ENCODE results near the gene AOX1. TPM values are rescaled to one million over a fixed set of nuclear protein-coding genes. Genes with fewer than 3 reads are reported as not detected.
A peak's percentile ranks its signal among the peaks of the same experiment; 100 is the strongest.

Gene AOX1
- total and polyA plus RNA-seq, 2 donors (not counting 1 experiment from before 2014, with no cell fraction given), result 0.18 TPM; not detected in 1

- H2AFZ ChIP-seq (ENCODE audit: insufficient read depth, low read depth, low read length, poor library complexity, severe bottlenecking), result peak overlapping the region; percentile 30
- no peaks in the 10 kb centered on the region for H4K20me1 ChIP-seq (ENCODE audit: control insufficient read depth, insufficient read depth, low read length, poor library complexity, severe bottlenecking)
- H3K4me3 ChIP-seq (ENCODE audit: control extremely low read depth in 1 of 5, extremely low read depth in 1 of 5, insufficient read depth in 1 of 5, low read depth in 2 of 5, low read length in 4 of 5), result no peak overlapping the region
- 56% methylated on average over 4 of the region's 4 CpGs for whole genome bisulfite sequencing (ENCODE audit: insufficient coverage)
- Mint-ChIP-seq H3K27ac (no peak overlapping the region), H3K4me3 (no peak overlapping the region), H3K4me1 (peaks cover 6% of the 10 kb centered on the region), H3K27me3 (peaks cover 16% of the 10 kb centered on the region), H3K9me3 (ENCODE audit: insufficient read depth) (no peaks in the 10 kb centered on the region)
- no peaks in the 10 kb centered on the region for H3K27me3 ChIP-seq (replicated peaks in 1 of 4; ENCODE audit: control extremely low read depth in 1 of 4, control insufficient read depth in 3 of 4, insufficient read depth in 4 of 4, low read length in 3 of 4)
- CTCF ChIA-PET, result no interaction called here
- intact Hi-C loops (cut with micrococcal nuclease), result no loop called here
- H3K27ac ChIP-seq (ENCODE audit: low read length in 2 of 2), result no peak overlapping the region
- DNase-seq (no peak), ATAC-seq (ENCODE audit: low read depth) (no peak)
- H3K9me3 ChIP-seq (ENCODE audit: control extremely low read depth in 1 of 3, control insufficient read depth in 2 of 3, insufficient read depth in 1 of 3, low read length in 2 of 3), result no peaks in the 10 kb centered on the region
- TF ChIP-seq CTCF (IDR thresholded peaks at IDR 0.05) (no peak), EZH2 (IDR thresholded peaks at IDR 0.05; ENCODE audit: borderline replicate concordance, insufficient read depth, low read depth, low read length, poor library complexity, severe bottlenecking) (no peak)
- no peak overlapping the region for H3K4me2 ChIP-seq (replicated peaks; ENCODE audit: low read depth, low read length, poor library complexity, severe bottlenecking)
- H3K36me3 ChIP-seq (replicated peaks in 1 of 2; ENCODE audit: control extremely low read depth in 1 of 2, control insufficient read depth in 1 of 2, extremely low read depth in 1 of 2, insufficient read depth in 2 of 2, low read length in 1 of 2), result no peaks in the 10 kb centered on the region
- H3K9ac ChIP-seq (ENCODE audit: low read length), result no peak overlapping the region
- H3K79me2 ChIP-seq (ENCODE audit: control insufficient read depth, insufficient read depth, low read length), result no peaks in the 10 kb centered on the region
- POLR2A ChIA-PET, result no interaction called here
- peaks cover 19 to 23% of the 10 kb centered on the region in 2 donors for H3K4me1 ChIP-seq (ENCODE audit: control insufficient read depth in 2 of 2, insufficient read depth in 2 of 2, low read length in 2 of 2)
These were observed 108.1 kb downstream of the AOX1 start for GRCh38 chr2:200693836-200694470.

GRCh38 chr2:200695191-200695590 is 109.4 kb downstream of the AOX1 start:
- Histone ChIP-seq H3K79me2 (ENCODE audit: control insufficient read depth, insufficient read depth, low read length) (no peaks in the 10 kb centered on the region), H3K4me1 (ENCODE audit: control insufficient read depth in 2 of 2, insufficient read depth in 2 of 2, low read length in 2 of 2) (peaks cover 19 to 23% of the 10 kb centered on the region in 2 donors), H4K20me1 (ENCODE audit: control insufficient read depth, insufficient read depth, low read length, poor library complexity, severe bottlenecking) (no peaks in the 10 kb centered on the region), H3K9ac (ENCODE audit: low read length) (no peak overlapping the region), H3K4me3 (ENCODE audit: control extremely low read depth in 1 of 5, extremely low read depth in 1 of 5, insufficient read depth in 1 of 5, low read depth in 2 of 5, low read length in 4 of 5) (no peak overlapping the region), H3K27ac (ENCODE audit: low read length in 2 of 2) (peak overlapping the region; percentile 22 to 25), H3K9me3 (ENCODE audit: control extremely low read depth in 1 of 3, control insufficient read depth in 2 of 3, insufficient read depth in 1 of 3, low read length in 2 of 3) (no peaks in the 10 kb centered on the region), H3K36me3 (replicated peaks in 1 of 2; ENCODE audit: control extremely low read depth in 1 of 2, control insufficient read depth in 1 of 2, extremely low read depth in 1 of 2, insufficient read depth in 2 of 2, low read length in 1 of 2) (no peaks in the 10 kb centered on the region), H2AFZ (ENCODE audit: insufficient read depth, low read depth, low read length, poor library complexity, severe bottlenecking) (peak overlapping the region; percentile 71), H3K4me2 (replicated peaks; ENCODE audit: low read depth, low read length, poor library complexity, severe bottlenecking) (peak overlapping the region; percentile 56), H3K27me3 (replicated peaks in 1 of 4; ENCODE audit: control extremely low read depth in 1 of 4, control insufficient read depth in 3 of 4, insufficient read depth in 4 of 4, low read length in 3 of 4) (no peaks in the 10 kb centered on the region)
- ChIA-PET CTCF (interaction anchor here (0.6 kb wide), 1 partner anchor 704 kb away, joined by 3 read pairs; no protein-coding TSS in a partner anchor), POLR2A (interaction anchor here (0.8 kb wide), 1 partner anchor 169 kb away, joined by 3 read pairs; the partner anchor contains the start of gene CLK1)
- DNase-seq (peak; percentile 27), ATAC-seq (ENCODE audit: low read depth) (peak; percentile 54)
- peaks cover 10% of the 10 kb centered on the region for H3K4me1 Mint-ChIP-seq
- intact Hi-C loops (cut with micrococcal nuclease), result no loop called here
- H3K9me3 Mint-ChIP-seq (ENCODE audit: insufficient read depth), result no peaks in the 10 kb centered on the region
- WGBS (ENCODE audit: insufficient coverage), result 6% methylated on average over 4 of the region's 4 CpGs
- peaks cover 23% of the 10 kb centered on the region for H3K27me3 Mint-ChIP-seq
- no peak overlapping the region for H3K4me3 Mint-ChIP-seq
- TF ChIP-seq EZH2 (IDR thresholded peaks at IDR 0.05; ENCODE audit: borderline replicate concordance, insufficient read depth, low read depth, low read length, poor library complexity, severe bottlenecking), result no peak
- no peak for TF ChIP-seq CTCF (IDR thresholded peaks at IDR 0.05)
- no peak overlapping the region for H3K27ac Mint-ChIP-seq

Measured in B cell (primary cell).